ENCODE data around the gene UBAC1. TPM values are rescaled to one million over a fixed set of nuclear protein-coding genes. Genes with fewer than 3 reads are reported as not detected.

UBAC1 gene
- polyA plus RNA-seq, 1 donor (not counting 4 experiments of a cell fraction or from before 2014, with no cell fraction given): 50.7 TPM

DNA sequence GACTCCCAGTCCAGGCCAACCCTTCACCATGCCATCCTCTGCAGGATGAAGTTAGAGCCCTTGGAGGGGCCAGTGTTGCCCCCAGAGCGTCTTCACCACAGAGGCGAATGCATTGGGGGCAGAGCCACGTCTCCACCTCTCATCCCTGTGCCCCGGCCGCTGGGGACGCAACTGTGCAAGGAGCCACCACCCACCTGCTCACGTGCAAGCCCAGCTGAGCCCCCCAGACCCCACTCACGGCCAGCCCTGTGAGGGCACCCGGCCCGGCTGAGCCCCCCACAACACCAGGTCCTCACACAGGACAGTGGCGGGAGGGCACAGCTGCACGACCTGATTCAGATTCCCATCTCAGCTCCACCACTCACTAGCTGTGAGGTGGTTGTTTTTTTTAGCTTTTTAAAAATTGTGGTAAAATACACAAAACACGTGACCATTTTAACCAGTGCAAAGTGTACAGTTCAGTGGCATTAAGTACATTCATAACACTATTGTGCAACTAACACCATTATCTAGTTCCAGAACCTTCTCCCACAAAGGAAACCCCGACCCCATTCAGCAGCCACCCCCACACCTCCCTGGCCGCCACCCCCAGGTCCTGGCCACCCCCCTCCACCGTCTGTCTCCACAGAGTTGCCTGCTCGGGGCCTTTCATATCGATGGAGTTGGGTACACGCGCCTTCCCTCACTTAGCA lies 33.5 kb upstream of the UBAC1 start:
- Histone ChIP-seq H3K9me1 (ENCODE audit: control insufficient read depth, extremely low read depth, insufficient read depth, low read length) (no peaks in the 10 kb centered on the region), H3K27ac (ENCODE audit: control insufficient read depth, insufficient read depth, low read length) (no peak overlapping the region), H3K27me3 (ENCODE audit: control insufficient read depth, extremely low read depth, insufficient read depth, low read length) (peaks cover 14% of the 10 kb centered on the region), H3K4me1 (ENCODE audit: control insufficient read depth, extremely low read depth, insufficient read depth, low read length) (peaks cover 10% of the 10 kb centered on the region), H3K79me2 (ENCODE audit: control insufficient read depth, insufficient read depth, low read length) (no peaks in the 10 kb centered on the region), H2AFZ (ENCODE audit: control insufficient read depth, low read length) (no peak overlapping the region), H3K4me3 (ENCODE audit: control insufficient read depth in 2 of 3, extremely low read depth in 1 of 3, insufficient read depth in 2 of 3, low read depth in 1 of 3, low read length in 3 of 3) (no peak overlapping the region), H3K36me3 (ENCODE audit: control insufficient read depth in 2 of 2, extremely low read depth in 1 of 2, insufficient read depth in 2 of 2, low read length in 2 of 2) (no peaks in the 10 kb centered on the region), H3K9ac (ENCODE audit: control insufficient read depth, extremely low read depth, insufficient read depth, low read length) (no peak overlapping the region), H4K20me1 (ENCODE audit: control insufficient read depth, extremely low read depth, insufficient read depth, low read length) (no peaks in the 10 kb centered on the region), H3K4me2 (ENCODE audit: control insufficient read depth, extremely low read depth, insufficient read depth, low read depth, low read length) (no peak overlapping the region), H3K9me3 (ENCODE audit: control insufficient read depth, low read depth, low read length) (no peaks in the 10 kb centered on the region)
- DNase-seq (ENCODE audit: low read depth, low spot score) (no peak), FAIRE-seq (no peak)
- dilution Hi-C loops (cut with MboI; ENCODE audit: extremely low pct_ligation_motif_present, low sequenced_read_pairs): no loop called here
- no peak for TF ChIP-seq EZH2 (IDR thresholded peaks at IDR 0.05; ENCODE audit: low read length)
- TF ChIP-seq, protein P1, sequence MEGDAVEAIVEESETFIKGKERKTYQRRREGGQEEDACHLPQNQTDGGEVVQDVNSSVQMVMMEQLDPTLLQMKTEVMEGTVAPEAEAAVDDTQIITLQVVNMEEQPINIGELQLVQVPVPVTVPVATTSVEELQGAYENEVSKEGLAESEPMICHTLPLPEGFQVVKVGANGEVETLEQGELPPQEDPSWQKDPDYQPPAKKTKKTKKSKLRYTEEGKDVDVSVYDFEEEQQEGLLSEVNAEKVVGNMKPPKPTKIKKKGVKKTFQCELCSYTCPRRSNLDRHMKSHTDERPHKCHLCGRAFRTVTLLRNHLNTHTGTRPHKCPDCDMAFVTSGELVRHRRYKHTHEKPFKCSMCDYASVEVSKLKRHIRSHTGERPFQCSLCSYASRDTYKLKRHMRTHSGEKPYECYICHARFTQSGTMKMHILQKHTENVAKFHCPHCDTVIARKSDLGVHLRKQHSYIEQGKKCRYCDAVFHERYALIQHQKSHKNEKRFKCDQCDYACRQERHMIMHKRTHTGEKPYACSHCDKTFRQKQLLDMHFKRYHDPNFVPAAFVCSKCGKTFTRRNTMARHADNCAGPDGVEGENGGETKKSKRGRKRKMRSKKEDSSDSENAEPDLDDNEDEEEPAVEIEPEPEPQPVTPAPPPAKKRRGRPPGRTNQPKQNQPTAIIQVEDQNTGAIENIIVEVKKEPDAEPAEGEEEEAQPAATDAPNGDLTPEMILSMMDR (optimal IDR thresholded peaks at IDR 0.05 in 1 of 3, IDR thresholded peaks at IDR 0.05 in 1 of 3, conservative IDR thresholded peaks at IDR 0.05 in 1 of 3; ENCODE audit: extremely low read depth in 1 of 3, insufficient read depth in 2 of 3, low read length in 3 of 3): no peak

- Histone ChIP-seq H4K20me1 (ENCODE audit: control insufficient read depth, extremely low read depth, insufficient read depth, low read length) (no peaks in the 10 kb centered on the region), H2AFZ (ENCODE audit: control insufficient read depth, low read length) (no peak overlapping the region), H3K4me2 (ENCODE audit: control insufficient read depth, extremely low read depth, insufficient read depth, low read depth, low read length) (no peak overlapping the region), H3K4me1 (ENCODE audit: control insufficient read depth, extremely low read depth, insufficient read depth, low read length) (peaks cover 10% of the 10 kb centered on the region), H3K27me3 (ENCODE audit: control insufficient read depth, extremely low read depth, insufficient read depth, low read length) (peaks cover 22% of the 10 kb centered on the region), H3K9me1 (ENCODE audit: control insufficient read depth, extremely low read depth, insufficient read depth, low read length) (no peaks in the 10 kb centered on the region), H3K79me2 (ENCODE audit: control insufficient read depth, insufficient read depth, low read length) (no peaks in the 10 kb centered on the region), H3K9me3 (ENCODE audit: control insufficient read depth, low read depth, low read length) (no peaks in the 10 kb centered on the region), H3K36me3 (ENCODE audit: control insufficient read depth in 2 of 2, extremely low read depth in 1 of 2, insufficient read depth in 2 of 2, low read length in 2 of 2) (no peaks in the 10 kb centered on the region), H3K4me3 (ENCODE audit: control insufficient read depth in 2 of 3, extremely low read depth in 1 of 3, insufficient read depth in 2 of 3, low read depth in 1 of 3, low read length in 3 of 3) (no peak overlapping the region), H3K27ac (ENCODE audit: control insufficient read depth, insufficient read depth, low read length) (no peak overlapping the region), H3K9ac (ENCODE audit: control insufficient read depth, extremely low read depth, insufficient read depth, low read length) (no peak overlapping the region)
- no peak for FAIRE-seq
- TF ChIP-seq, protein P1 (optimal IDR thresholded peaks at IDR 0.05 in 1 of 3, IDR thresholded peaks at IDR 0.05 in 1 of 3, conservative IDR thresholded peaks at IDR 0.05 in 1 of 3; ENCODE audit: extremely low read depth in 1 of 3, insufficient read depth in 2 of 3, low read length in 3 of 3): no peak
- no peak for TF ChIP-seq EZH2 (IDR thresholded peaks at IDR 0.05; ENCODE audit: low read length)
- dilution Hi-C loops (cut with MboI; ENCODE audit: extremely low pct_ligation_motif_present, low sequenced_read_pairs): no loop called here
- DNase-seq (ENCODE audit: low read depth, low spot score): no peak
Measured at GRCh38 chr9:135993765-135994500, 32.8 kb upstream of the UBAC1 start.
